BLaER1 treated with 17β-estradiol and CSF1 and Interleukin-3, amounts not matched to agents 10 nM and 100 nM (cell line): ENCODE measurements around the gene MRPS18A.

Experiments
- H3K27ac ChIP-seq, 11 experiments: shearing (Covaris generic); formaldehyde crosslinking; 2 replicates each; pipeline ENCODE4 v1.8.1; 2022
- H3K27me3 ChIP-seq, 11 experiments: shearing (Covaris generic); formaldehyde crosslinking; 2 replicates each; pipeline ENCODE4 v1.8.1; 2022
- H3K36me3 ChIP-seq, 11 experiments: shearing (Covaris generic); formaldehyde crosslinking; 2 replicates each; pipeline ENCODE4 v1.8.1; 2022
- H3K4me1 ChIP-seq, 10 experiments: shearing (Covaris generic); formaldehyde crosslinking; 2 replicates each; pipeline ENCODE4 v1.8.1; 2022
- H3K4me2 ChIP-seq, 11 experiments: shearing (Covaris generic); formaldehyde crosslinking; 2 replicates each; pipeline ENCODE4 v1.8.1; 2022
- H3K4me3 ChIP-seq, 10 experiments: shearing (Covaris generic); formaldehyde crosslinking; 2 replicates each; pipeline ENCODE4 v1.8.1; 2022
- H3K9ac ChIP-seq, 11 experiments: shearing (Covaris generic); formaldehyde crosslinking; 2 replicates each; pipeline ENCODE4 v1.8.1; 2022
- H3K9me3 ChIP-seq, 11 experiments: shearing (Covaris generic); formaldehyde crosslinking; replicated peaks in 1 of 11; 2 replicates each; pipeline ENCODE4 v1.8.1; 2022
- H4K20me1 ChIP-seq, 11 experiments: shearing (Covaris generic); formaldehyde crosslinking; 2 replicates each; pipeline ENCODE4 v1.8.1; 2022
- Cebpa-rat ChIP-seq, 11 experiments: shearing (Covaris generic); IDR thresholded peaks; 2 replicates each; pipeline ENCODE4 v1.8.1; 2022

Gene MRPS18A

GRCh38 chr6:43728586-43728985 lies 41.0 kb upstream of the MRPS18A start:
- Histone ChIP-seq H3K4me3 (no peak overlapping the region), H3K9ac (no peak overlapping the region), H3K4me1 (peaks cover 31 to 56% (median 37%) of the 10 kb centered on the region in 10 experiments), H3K27ac (peak overlapping the region in 1 of 11 experiments; percentile 21; a peak in 1 of 22 replicates), H3K9me3 (peaks cover 23 to 37% (median 30%) of the 10 kb centered on the region in 11 experiments), H3K4me2 (peak overlapping the region in 1 of 11 experiments; percentile 6; a peak in 1 of 22 replicates), H3K27me3 (no peaks in the 10 kb centered on the region), H4K20me1 (no peaks in the 10 kb centered on the region), H3K36me3 (no peaks in the 10 kb centered on the region; a peak in 1 of 22 replicates)
- no peak for TF ChIP-seq Cebpa-rat (IDR thresholded peaks at IDR 0.05)

- peak overlapping the region in 7 of 11 experiments; percentile 94 to 99 (median 96); a peak in 7 of 22 replicates for H3K27ac ChIP-seq
- no peaks in the 10 kb centered on the region for H3K27me3 ChIP-seq
- no peaks in the 10 kb centered on the region; a peak in 1 of 22 replicates for H3K36me3 ChIP-seq
- H3K4me1 ChIP-seq: peaks cover 31 to 61% (median 45%) of the 10 kb centered on the region in 10 experiments
- H3K9me3 ChIP-seq: peaks cover 23 to 37% (median 30%) of the 10 kb centered on the region in 11 experiments
- TF ChIP-seq Cebpa-rat (IDR thresholded peaks at IDR 0.05): no peak
- H3K4me3 ChIP-seq: no peak overlapping the region
- no peak overlapping the region for H3K4me2 ChIP-seq
- no peak overlapping the region for H3K9ac ChIP-seq
- H4K20me1 ChIP-seq: no peaks in the 10 kb centered on the region
Measured at GRCh38 chr6:43727634-43728033, 40.0 kb upstream of the MRPS18A start.

GRCh38 chr6:43725643-43726580 lies 38.3 kb upstream of the MRPS18A start:
- Histone ChIP-seq H3K27ac (peak overlapping the region; percentile 78 to 99 (median 95)), H3K9ac (peak overlapping the region; percentile 62 to 89 (median 82); a peak in 21 of 22 replicates), H3K27me3 (no peaks in the 10 kb centered on the region), H3K4me3 (peak overlapping the region in 8 of 10 experiments; percentile 1 to 57 (median 34); a peak in 10 of 20 replicates), H3K36me3 (no peaks in the 10 kb centered on the region), H3K9me3 (peaks cover 14 to 24% (median 15%) of the 10 kb centered on the region in 11 experiments), H3K4me1 (peaks cover 31 to 74% (median 51%) of the 10 kb centered on the region in 10 experiments), H3K4me2 (peak overlapping the region; percentile 79 to 94 (median 86)), H4K20me1 (no peaks in the 10 kb centered on the region)
- no peak for TF ChIP-seq Cebpa-rat (IDR thresholded peaks at IDR 0.05)

- Histone ChIP-seq H3K4me3 (peak overlapping the region in 8 of 10 experiments; percentile 1 to 57 (median 39); a peak in 9 of 20 replicates), H3K9ac (peak overlapping the region; percentile 66 to 89 (median 82)), H3K4me1 (peaks cover 31 to 74% (median 51%) of the 10 kb centered on the region in 10 experiments), H3K27ac (peak overlapping the region; percentile 78 to 99 (median 95)), H4K20me1 (no peaks in the 10 kb centered on the region), H3K4me2 (peak overlapping the region; percentile 79 to 94 (median 86)), H3K9me3 (peaks cover 5 to 15% (median 7%) of the 10 kb centered on the region in 11 experiments), H3K36me3 (no peaks in the 10 kb centered on the region), H3K27me3 (no peaks in the 10 kb centered on the region)
- TF ChIP-seq Cebpa-rat (IDR thresholded peaks at IDR 0.05): peak; percentile 90 to 100 (median 100)
Measured at GRCh38 chr6:43724914-43725642, 37.5 kb upstream of the MRPS18A start.

GRCh38 chr6:43724354-43724753 lies 36.8 kb upstream of the MRPS18A start:
- Histone ChIP-seq H3K9ac (peak overlapping the region; percentile 66 to 89 (median 82)), H3K4me2 (peak overlapping the region; percentile 79 to 94 (median 86)), H3K36me3 (no peaks in the 10 kb centered on the region), H3K27me3 (no peaks in the 10 kb centered on the region), H4K20me1 (no peaks in the 10 kb centered on the region), H3K9me3 (peaks cover 0 to 8% (median 0%) of the 10 kb centered on the region in 11 experiments; a peak in 5 of 22 replicates), H3K4me1 (peaks cover 31 to 74% (median 51%) of the 10 kb centered on the region in 10 experiments), H3K27ac (peak overlapping the region; percentile 71 to 99 (median 95); a peak in 21 of 22 replicates), H3K4me3 (peak overlapping the region in 4 of 10 experiments; percentile 30 to 57 (median 36); a peak in 6 of 20 replicates)
- no peak for TF ChIP-seq Cebpa-rat (IDR thresholded peaks at IDR 0.05)

GRCh38 chr6:43723737-43724295 lies 36.2 kb upstream of the MRPS18A start:
- H3K4me1 ChIP-seq: peaks cover 31 to 74% (median 51%) of the 10 kb centered on the region in 10 experiments
- H3K27ac ChIP-seq: peak overlapping the region; percentile 71 to 99 (median 95); a peak in 21 of 22 replicates
- peak overlapping the region in 1 of 10 experiments; percentile 57; a peak in 1 of 20 replicates for H3K4me3 ChIP-seq
- peak overlapping the region; percentile 79 to 94 (median 86) for H3K4me2 ChIP-seq
- no peaks in the 10 kb centered on the region for H3K27me3 ChIP-seq
- peak overlapping the region in 10 of 11 experiments; percentile 70 to 89 (median 82); a peak in 20 of 22 replicates for H3K9ac ChIP-seq
- TF ChIP-seq Cebpa-rat (IDR thresholded peaks at IDR 0.05): no peak
- H3K36me3 ChIP-seq: no peaks in the 10 kb centered on the region
- H4K20me1 ChIP-seq: no peaks in the 10 kb centered on the region
- peaks cover 0 to 4% (median 0%) of the 10 kb centered on the region in 11 experiments; a peak in 3 of 22 replicates for H3K9me3 ChIP-seq

- Histone ChIP-seq H3K27me3 (no peaks in the 10 kb centered on the region), H3K4me3 (no peak overlapping the region), H3K4me2 (peak overlapping the region in 10 of 11 experiments; percentile 81 to 94 (median 89); a peak in 17 of 22 replicates), H3K27ac (peak overlapping the region; percentile 71 to 99 (median 95); a peak in 20 of 22 replicates), H4K20me1 (no peaks in the 10 kb centered on the region), H3K36me3 (no peaks in the 10 kb centered on the region), H3K4me1 (peaks cover 31 to 74% (median 55%) of the 10 kb centered on the region in 10 experiments), H3K9me3 (no peaks in the 10 kb centered on the region), H3K9ac (peak overlapping the region in 7 of 11 experiments; percentile 2 to 89 (median 81); a peak in 9 of 22 replicates)
- no peak for TF ChIP-seq Cebpa-rat (IDR thresholded peaks at IDR 0.05)
Measured at GRCh38 chr6:43722920-43723545, 35.4 kb upstream of the MRPS18A start.

GRCh38 chr6:43720999-43721398 lies 33.4 kb upstream of the MRPS18A start:
- H3K27ac ChIP-seq: peak overlapping the region in 1 of 11 experiments; percentile 97; a peak in 1 of 22 replicates
- peaks cover 33 to 64% (median 52%) of the 10 kb centered on the region in 10 experiments for H3K4me1 ChIP-seq
- no peaks in the 10 kb centered on the region for H3K9me3 ChIP-seq
- no peaks in the 10 kb centered on the region for H3K27me3 ChIP-seq
- H3K4me2 ChIP-seq: peak overlapping the region in 1 of 11 experiments; percentile 86; a peak in 1 of 22 replicates
- no peaks in the 10 kb centered on the region for H4K20me1 ChIP-seq
- H3K9ac ChIP-seq: no peak overlapping the region
- no peaks in the 10 kb centered on the region for H3K36me3 ChIP-seq
- TF ChIP-seq Cebpa-rat (IDR thresholded peaks at IDR 0.05): no peak
- no peak overlapping the region for H3K4me3 ChIP-seq
